ENCODE data around the gene KCNQ2.

- TF ChIP-seq CTCF (IDR thresholded peaks at IDR 0.05) = no peak
- TF ChIP-seq EP300 (IDR thresholded peaks at IDR 0.05) = no peak
- no peak for TF ChIP-seq POLR2A (IDR thresholded peaks at IDR 0.05)
Measured at GRCh38 chr20:63368151-63368550, 104.3 kb downstream of the KCNQ2 start.
